HEK293 (cell line): Measurements from ENCODE around the gene SETD3.

Experiments used
- KLF7 ChIP-seq: fragments of 450-650 bp; formaldehyde crosslinking; IDR thresholded peaks from 2 replicates; pipeline ENCODE4 v1.5.1; 2016; ENCODE audit warnings: missing biosample characterization, missing genetic modification characterization, borderline replicate concordance
- SALL2 ChIP-seq: fragments of 450-650 bp; formaldehyde crosslinking; IDR thresholded peaks from 2 replicates; pipeline ENCODE4 v1.5.0; 2017; ENCODE audit warnings: missing biosample characterization, mild to moderate bottlenecking, missing genetic modification characterization, borderline replicate concordance
- SCRT1 ChIP-seq: fragments of 450-650 bp; formaldehyde crosslinking; IDR thresholded peaks from 2 replicates; pipeline ENCODE4 v1.5.1; 2016; ENCODE audit warnings: missing biosample characterization, missing genetic modification characterization, borderline replicate concordance
- SP2 ChIP-seq: fragments of 450-650 bp; formaldehyde crosslinking; IDR thresholded peaks from 2 replicates; pipeline ENCODE4 v1.5.1; 2016; ENCODE audit warnings: missing biosample characterization, missing genetic modification characterization
- SP7 ChIP-seq: fragments of 450-650 bp; formaldehyde crosslinking; IDR thresholded peaks from 2 replicates; pipeline ENCODE4 v1.5.1; 2016; ENCODE audit warnings: missing biosample characterization, missing genetic modification characterization
- TCF7L2 ChIP-seq: IDR thresholded peaks from 2 replicates; pipeline ENCODE4 v1.6.1; 2011; ENCODE audit warnings: low read depth, mild to moderate bottlenecking, inconsistent platforms, low read length, moderate library complexity, borderline replicate concordance
- ZBTB21 ChIP-seq: fragments of 450-650 bp; formaldehyde crosslinking; IDR thresholded peaks from 2 replicates; pipeline ENCODE4 v1.5.1; 2017; ENCODE audit warnings: missing biosample characterization, missing genetic modification characterization
- ZNF121 ChIP-seq: fragments of 450-650 bp; formaldehyde crosslinking; IDR thresholded peaks from 2 replicates; pipeline ENCODE4 v1.5.1; 2016; ENCODE audit warnings: missing biosample characterization, missing genetic modification characterization
- ZNF214 ChIP-seq: fragments of 450-650 bp; formaldehyde crosslinking; IDR thresholded peaks from 2 replicates; pipeline ENCODE4 v1.5.1; 2017; ENCODE audit warnings: missing biosample characterization, mild to moderate bottlenecking, missing genetic modification characterization, borderline replicate concordance
- ZNF221 ChIP-seq: fragments of 450-650 bp; formaldehyde crosslinking; IDR thresholded peaks from 2 replicates; pipeline ENCODE4 v1.5.1; 2017; ENCODE audit warnings: missing biosample characterization, missing genetic modification characterization, borderline replicate concordance
- ZNF266 ChIP-seq: fragments of 450-650 bp; formaldehyde crosslinking; IDR thresholded peaks from 2 replicates; pipeline ENCODE4 v1.5.1; 2016; ENCODE audit warnings: missing biosample characterization, missing genetic modification characterization, low read depth
- ZNF366 ChIP-seq: fragments of 450-650 bp; formaldehyde crosslinking; conservative IDR thresholded peaks from 2 replicates; pipeline ENCODE4 v1.5.1; 2016; ENCODE audit warnings: missing biosample characterization, missing genetic modification characterization
- ZNF391 ChIP-seq: fragments of 450-650 bp; formaldehyde crosslinking; IDR thresholded peaks from 2 replicates; pipeline ENCODE4 v1.5.1; 2016; ENCODE audit warnings: low read depth, missing biosample characterization, missing genetic modification characterization, borderline replicate concordance
- ZNF529 ChIP-seq: fragments of 450-650 bp; formaldehyde crosslinking; IDR thresholded peaks from 2 replicates; pipeline ENCODE4 v1.5.1; 2017; ENCODE audit warnings: missing genetic modification characterization, missing biosample characterization; ENCODE audit not compliant: insufficient replicate concordance
- ZNF600 ChIP-seq: fragments of 450-650 bp; formaldehyde crosslinking; IDR thresholded peaks from 2 replicates; pipeline ENCODE4 v1.5.1; 2016; ENCODE audit warnings: missing biosample characterization, missing genetic modification characterization
- TF ChIP-seq, protein P1 (sequence below): fragments of 450-650 bp; formaldehyde crosslinking; IDR thresholded peaks from 2 replicates; pipeline ENCODE4 v1.5.1; 2016; ENCODE audit warnings: missing biosample characterization, missing genetic modification characterization, borderline replicate concordance
- TF ChIP-seq, protein P2 (sequence below): fragments of 450-650 bp; formaldehyde crosslinking; IDR thresholded peaks from 2 replicates; pipeline ENCODE4 v1.5.1; 2016; ENCODE audit warnings: missing biosample characterization, missing genetic modification characterization
- TF ChIP-seq, protein P3 (sequence below): fragments of 450-650 bp; formaldehyde crosslinking; IDR thresholded peaks from 2 replicates; pipeline ENCODE4 v1.5.1; 2016; ENCODE audit warnings: missing biosample characterization, missing genetic modification characterization
- TF ChIP-seq, protein P4 (sequence below): fragments of 450-650 bp; formaldehyde crosslinking; IDR thresholded peaks from 2 replicates; pipeline ENCODE4 v1.5.1; 2016; ENCODE audit warnings: missing biosample characterization, missing genetic modification characterization
- TF ChIP-seq, protein P5 (sequence below): fragments of 450-650 bp; formaldehyde crosslinking; IDR thresholded peaks from 2 replicates; pipeline ENCODE4 v1.5.1; 2017; ENCODE audit warnings: missing biosample characterization, missing genetic modification characterization
- TF ChIP-seq, protein P6 (sequence below): fragments of 450-650 bp; formaldehyde crosslinking; IDR thresholded peaks from 2 replicates; pipeline ENCODE4 v1.5.1; 2017; ENCODE audit warnings: missing biosample characterization, missing genetic modification characterization
- TF ChIP-seq, protein P7 (sequence below): fragments of 450-650 bp; formaldehyde crosslinking; IDR thresholded peaks from 2 replicates; pipeline ENCODE4 v1.5.1; 2016; ENCODE audit warnings: missing biosample characterization, missing genetic modification characterization
- TF ChIP-seq, protein P8 (sequence below): fragments of 450-650 bp; formaldehyde crosslinking; IDR thresholded peaks from 2 replicates; pipeline ENCODE4 v1.5.1; 2016; ENCODE audit warnings: missing biosample characterization, missing genetic modification characterization
- TF ChIP-seq, protein P9 (sequence below): fragments of 450-650 bp; formaldehyde crosslinking; IDR thresholded peaks from 2 replicates; pipeline ENCODE4 v1.5.1; 2016; ENCODE audit warnings: missing biosample characterization, missing genetic modification characterization

SETD3 gene

DNA sequence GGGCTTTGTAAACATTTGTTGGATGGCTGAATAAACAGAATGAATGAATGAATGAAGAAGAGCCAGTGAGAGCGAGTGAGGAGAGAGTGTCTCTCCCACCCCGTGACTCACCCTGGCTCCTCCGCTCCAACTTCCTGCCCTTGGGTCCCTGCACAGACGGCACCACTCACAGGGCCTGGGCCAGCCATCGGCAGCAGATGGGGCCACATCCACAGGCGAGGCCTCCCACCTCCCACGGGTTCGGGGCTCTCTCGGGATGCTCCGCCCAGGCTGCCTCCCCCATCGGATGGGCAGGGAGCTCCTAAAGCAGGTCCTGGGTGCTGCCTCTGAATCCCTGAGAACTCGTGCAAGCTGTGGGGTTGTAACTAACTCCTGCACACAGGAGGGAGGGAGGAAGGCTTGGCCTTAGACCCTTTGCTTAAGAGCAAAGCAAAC lies 41.8 kb upstream of the SETD3 start (continued):
- no peak for TF ChIP-seq ZNF391 (tag by site-specific recombination)
- no peak for TF ChIP-seq ZNF214 (tag by site-specific recombination)
- peak; percentile 30; the same call in 1 of the 2 replicates for TF ChIP-seq ZNF266 (tag by site-specific recombination)
- no peak for TF ChIP-seq ZBTB21 (tag by site-specific recombination)
- no peak for TF ChIP-seq KLF7
- no peak; the same call in 1 of the 2 replicates for TF ChIP-seq SP2 (tag by site-specific recombination)
- TF ChIP-seq, protein P1, sequence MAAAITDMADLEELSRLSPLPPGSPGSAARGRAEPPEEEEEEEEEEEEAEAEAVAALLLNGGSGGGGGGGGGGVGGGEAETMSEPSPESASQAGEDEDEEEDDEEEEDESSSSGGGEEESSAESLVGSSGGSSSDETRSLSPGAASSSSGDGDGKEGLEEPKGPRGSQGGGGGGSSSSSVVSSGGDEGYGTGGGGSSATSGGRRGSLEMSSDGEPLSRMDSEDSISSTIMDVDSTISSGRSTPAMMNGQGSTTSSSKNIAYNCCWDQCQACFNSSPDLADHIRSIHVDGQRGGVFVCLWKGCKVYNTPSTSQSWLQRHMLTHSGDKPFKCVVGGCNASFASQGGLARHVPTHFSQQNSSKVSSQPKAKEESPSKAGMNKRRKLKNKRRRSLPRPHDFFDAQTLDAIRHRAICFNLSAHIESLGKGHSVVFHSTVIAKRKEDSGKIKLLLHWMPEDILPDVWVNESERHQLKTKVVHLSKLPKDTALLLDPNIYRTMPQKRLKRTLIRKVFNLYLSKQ (tag by site-specific recombination): no peak
- TF ChIP-seq, protein P2, sequence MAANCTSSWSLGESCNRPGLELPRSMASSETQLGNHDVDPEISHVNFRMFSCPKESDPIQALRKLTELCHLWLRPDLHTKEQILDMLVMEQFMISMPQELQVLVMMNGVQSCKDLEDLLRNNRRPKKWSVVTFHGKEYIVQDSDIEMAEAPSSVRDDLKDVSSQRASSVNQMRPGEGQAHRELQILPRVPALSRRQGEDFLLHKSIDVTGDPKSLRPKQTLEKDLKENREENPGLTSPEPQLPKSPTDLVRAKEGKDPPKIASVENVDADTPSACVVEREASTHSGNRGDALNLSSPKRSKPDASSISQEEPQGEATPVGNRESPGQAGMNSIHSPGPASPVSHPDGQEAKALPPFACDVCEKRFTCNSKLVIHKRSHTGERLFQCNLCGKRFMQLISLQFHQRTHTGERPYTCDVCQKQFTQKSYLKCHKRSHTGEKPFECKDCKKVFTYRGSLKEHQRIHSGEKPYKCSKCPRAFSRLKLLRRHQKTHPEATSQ (tag by site-specific recombination): no peak
- TF ChIP-seq, protein P3, sequence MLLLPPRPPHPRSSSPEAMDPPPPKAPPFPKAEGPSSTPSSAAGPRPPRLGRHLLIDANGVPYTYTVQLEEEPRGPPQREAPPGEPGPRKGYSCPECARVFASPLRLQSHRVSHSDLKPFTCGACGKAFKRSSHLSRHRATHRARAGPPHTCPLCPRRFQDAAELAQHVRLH: no peak
- TF ChIP-seq ZNF121 (tag by site-specific recombination): no peak
- TF ChIP-seq SCRT1 (tag by site-specific recombination): no peak
- TF ChIP-seq, protein P4, sequence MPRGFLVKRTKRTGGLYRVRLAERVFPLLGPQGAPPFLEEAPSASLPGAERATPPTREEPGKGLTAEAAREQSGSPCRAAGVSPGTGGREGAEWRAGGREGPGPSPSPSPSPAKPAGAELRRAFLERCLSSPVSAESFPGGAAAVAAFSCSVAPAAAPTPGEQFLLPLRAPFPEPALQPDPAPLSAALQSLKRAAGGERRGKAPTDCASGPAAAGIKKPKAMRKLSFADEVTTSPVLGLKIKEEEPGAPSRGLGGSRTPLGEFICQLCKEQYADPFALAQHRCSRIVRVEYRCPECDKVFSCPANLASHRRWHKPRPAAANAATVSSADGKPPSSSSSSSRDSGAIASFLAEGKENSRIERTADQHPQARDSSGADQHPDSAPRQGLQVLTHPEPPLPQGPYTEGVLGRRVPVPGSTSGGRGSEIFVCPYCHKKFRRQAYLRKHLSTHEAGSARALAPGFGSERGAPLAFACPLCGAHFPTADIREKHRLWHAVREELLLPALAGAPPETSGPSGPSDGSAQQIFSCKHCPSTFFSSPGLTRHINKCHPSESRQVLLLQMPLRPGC (tag by site-specific recombination): no peak
- TF ChIP-seq TCF7L2: no peak
- TF ChIP-seq ZNF221: no peak
- TF ChIP-seq, protein P5, sequence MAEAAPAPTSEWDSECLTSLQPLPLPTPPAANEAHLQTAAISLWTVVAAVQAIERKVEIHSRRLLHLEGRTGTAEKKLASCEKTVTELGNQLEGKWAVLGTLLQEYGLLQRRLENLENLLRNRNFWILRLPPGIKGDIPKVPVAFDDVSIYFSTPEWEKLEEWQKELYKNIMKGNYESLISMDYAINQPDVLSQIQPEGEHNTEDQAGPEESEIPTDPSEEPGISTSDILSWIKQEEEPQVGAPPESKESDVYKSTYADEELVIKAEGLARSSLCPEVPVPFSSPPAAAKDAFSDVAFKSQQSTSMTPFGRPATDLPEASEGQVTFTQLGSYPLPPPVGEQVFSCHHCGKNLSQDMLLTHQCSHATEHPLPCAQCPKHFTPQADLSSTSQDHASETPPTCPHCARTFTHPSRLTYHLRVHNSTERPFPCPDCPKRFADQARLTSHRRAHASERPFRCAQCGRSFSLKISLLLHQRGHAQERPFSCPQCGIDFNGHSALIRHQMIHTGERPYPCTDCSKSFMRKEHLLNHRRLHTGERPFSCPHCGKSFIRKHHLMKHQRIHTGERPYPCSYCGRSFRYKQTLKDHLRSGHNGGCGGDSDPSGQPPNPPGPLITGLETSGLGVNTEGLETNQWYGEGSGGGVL: no peak
- peak; percentile 24; the same call in 1 of the 2 replicates for TF ChIP-seq ZNF366 (tag by site-specific recombination)
- TF ChIP-seq SP7 (tag by site-specific recombination): no peak
- TF ChIP-seq, protein P6, sequence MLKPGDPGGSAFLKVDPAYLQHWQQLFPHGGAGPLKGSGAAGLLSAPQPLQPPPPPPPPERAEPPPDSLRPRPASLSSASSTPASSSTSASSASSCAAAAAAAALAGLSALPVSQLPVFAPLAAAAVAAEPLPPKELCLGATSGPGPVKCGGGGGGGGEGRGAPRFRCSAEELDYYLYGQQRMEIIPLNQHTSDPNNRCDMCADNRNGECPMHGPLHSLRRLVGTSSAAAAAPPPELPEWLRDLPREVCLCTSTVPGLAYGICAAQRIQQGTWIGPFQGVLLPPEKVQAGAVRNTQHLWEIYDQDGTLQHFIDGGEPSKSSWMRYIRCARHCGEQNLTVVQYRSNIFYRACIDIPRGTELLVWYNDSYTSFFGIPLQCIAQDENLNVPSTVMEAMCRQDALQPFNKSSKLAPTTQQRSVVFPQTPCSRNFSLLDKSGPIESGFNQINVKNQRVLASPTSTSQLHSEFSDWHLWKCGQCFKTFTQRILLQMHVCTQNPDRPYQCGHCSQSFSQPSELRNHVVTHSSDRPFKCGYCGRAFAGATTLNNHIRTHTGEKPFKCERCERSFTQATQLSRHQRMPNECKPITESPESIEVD (tag by site-specific recombination): no peak
- TF ChIP-seq ZNF529 (tag by site-specific recombination): no peak
- no peak for TF ChIP-seq SALL2 (tag by site-specific recombination)
- TF ChIP-seq ZNF600 (tag by site-specific recombination): no peak
- TF ChIP-seq, protein P7, sequence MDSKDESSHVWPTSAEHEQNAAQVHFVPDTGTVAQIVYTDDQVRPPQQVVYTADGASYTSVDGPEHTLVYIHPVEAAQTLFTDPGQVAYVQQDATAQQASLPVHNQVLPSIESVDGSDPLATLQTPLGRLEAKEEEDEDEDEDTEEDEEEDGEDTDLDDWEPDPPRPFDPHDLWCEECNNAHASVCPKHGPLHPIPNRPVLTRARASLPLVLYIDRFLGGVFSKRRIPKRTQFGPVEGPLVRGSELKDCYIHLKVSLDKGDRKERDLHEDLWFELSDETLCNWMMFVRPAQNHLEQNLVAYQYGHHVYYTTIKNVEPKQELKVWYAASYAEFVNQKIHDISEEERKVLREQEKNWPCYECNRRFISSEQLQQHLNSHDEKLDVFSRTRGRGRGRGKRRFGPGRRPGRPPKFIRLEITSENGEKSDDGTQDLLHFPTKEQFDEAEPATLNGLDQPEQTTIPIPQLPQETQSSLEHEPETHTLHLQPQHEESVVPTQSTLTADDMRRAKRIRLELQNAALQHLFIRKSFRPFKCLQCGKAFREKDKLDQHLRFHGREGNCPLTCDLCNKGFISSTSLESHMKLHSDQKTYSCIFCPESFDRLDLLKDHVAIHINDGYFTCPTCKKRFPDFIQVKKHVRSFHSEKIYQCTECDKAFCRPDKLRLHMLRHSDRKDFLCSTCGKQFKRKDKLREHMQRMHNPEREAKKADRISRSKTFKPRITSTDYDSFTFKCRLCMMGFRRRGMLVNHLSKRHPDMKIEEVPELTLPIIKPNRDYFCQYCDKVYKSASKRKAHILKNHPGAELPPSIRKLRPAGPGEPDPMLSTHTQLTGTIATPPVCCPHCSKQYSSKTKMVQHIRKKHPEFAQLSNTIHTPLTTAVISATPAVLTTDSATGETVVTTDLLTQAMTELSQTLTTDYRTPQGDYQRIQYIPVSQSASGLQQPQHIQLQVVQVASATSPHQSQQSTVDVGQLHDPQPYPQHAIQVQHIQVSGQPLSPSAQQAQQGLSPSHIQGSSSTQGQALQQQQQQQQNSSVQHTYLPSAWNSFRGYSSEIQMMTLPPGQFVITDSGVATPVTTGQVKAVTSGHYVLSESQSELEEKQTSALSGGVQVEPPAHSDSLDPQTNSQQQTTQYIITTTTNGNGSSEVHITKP (tag by site-specific recombination): no peak
- TF ChIP-seq, protein P8, sequence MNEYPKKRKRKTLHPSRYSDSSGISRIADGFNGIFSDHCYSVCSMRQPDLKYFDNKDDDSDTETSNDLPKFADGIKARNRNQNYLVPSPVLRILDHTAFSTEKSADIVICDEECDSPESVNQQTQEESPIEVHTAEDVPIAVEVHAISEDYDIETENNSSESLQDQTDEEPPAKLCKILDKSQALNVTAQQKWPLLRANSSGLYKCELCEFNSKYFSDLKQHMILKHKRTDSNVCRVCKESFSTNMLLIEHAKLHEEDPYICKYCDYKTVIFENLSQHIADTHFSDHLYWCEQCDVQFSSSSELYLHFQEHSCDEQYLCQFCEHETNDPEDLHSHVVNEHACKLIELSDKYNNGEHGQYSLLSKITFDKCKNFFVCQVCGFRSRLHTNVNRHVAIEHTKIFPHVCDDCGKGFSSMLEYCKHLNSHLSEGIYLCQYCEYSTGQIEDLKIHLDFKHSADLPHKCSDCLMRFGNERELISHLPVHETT (tag by site-specific recombination): no peak
- TF ChIP-seq, protein P9, sequence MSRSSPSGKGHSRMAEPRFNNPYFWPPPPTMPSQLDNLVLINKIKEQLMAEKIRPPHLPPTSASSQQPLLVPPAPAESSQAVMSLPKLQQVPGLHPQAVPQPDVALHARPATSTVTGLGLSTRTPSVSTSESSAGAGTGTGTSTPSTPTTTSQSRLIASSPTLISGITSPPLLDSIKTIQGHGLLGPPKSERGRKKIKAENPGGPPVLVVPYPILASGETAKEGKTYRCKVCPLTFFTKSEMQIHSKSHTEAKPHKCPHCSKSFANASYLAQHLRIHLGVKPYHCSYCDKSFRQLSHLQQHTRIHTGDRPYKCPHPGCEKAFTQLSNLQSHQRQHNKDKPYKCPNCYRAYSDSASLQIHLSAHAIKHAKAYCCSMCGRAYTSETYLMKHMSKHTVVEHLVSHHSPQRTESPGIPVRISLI (tag by site-specific recombination): no peak
